Astrocyte of the spinal cord (primary cell): ENCODE data around the gene PRCP.

Experiments used
- DNase-seq: peaks from one replicate; pipeline ENCODE4 v3.0.0; 2011; ENCODE audit warnings: low read depth, low spot score
- H3K4me3 ChIP-seq: 2 replicates; pipeline ENCODE4 v1.5.1; 2011; ENCODE audit warnings: low read depth, mild to moderate bottlenecking, low read length, moderate library complexity
- in situ Hi-C: cut with HindIII; loops from 2 replicates; pipeline ENCODE4 v1.10.0; 2017; ENCODE audit warnings: low sequenced_read_pairs
- TF ChIP-seq, protein P1 (sequence below): IDR thresholded peaks from 2 replicates; pipeline ENCODE4 v1.5.1; 2012; ENCODE audit warnings: low read depth, mild to moderate bottlenecking, low read length, inconsistent platforms

The PRCP gene

DNA sequence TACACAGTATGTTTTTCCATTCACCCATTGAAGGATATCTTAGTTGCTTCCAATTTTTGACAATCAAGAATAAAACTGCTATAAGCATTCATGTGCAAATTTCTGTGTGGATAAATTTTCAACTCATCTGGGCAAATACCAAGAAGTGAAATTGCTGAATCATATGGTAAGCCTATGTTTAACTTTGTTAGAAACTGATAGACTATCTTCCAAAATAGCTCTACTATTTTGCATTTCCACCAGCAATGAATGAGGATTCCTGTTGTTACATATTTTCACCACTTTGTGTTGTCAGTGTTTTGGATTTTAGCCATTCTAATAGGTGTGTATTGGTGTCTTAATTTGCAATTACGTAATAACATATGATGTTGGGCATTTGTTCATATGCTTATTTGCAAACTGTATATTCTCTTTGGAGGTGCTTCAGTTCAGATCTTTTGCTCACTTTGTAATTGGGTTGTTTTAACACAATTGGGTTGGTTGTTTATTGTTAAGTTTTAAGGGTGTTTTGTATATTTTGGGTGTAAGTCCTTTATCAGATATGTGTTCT, 117.3 kb downstream of the PRCP start:
- TF ChIP-seq, protein P1, sequence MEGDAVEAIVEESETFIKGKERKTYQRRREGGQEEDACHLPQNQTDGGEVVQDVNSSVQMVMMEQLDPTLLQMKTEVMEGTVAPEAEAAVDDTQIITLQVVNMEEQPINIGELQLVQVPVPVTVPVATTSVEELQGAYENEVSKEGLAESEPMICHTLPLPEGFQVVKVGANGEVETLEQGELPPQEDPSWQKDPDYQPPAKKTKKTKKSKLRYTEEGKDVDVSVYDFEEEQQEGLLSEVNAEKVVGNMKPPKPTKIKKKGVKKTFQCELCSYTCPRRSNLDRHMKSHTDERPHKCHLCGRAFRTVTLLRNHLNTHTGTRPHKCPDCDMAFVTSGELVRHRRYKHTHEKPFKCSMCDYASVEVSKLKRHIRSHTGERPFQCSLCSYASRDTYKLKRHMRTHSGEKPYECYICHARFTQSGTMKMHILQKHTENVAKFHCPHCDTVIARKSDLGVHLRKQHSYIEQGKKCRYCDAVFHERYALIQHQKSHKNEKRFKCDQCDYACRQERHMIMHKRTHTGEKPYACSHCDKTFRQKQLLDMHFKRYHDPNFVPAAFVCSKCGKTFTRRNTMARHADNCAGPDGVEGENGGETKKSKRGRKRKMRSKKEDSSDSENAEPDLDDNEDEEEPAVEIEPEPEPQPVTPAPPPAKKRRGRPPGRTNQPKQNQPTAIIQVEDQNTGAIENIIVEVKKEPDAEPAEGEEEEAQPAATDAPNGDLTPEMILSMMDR, result no peak
- in situ Hi-C loops, result no loop called here
- H3K4me3 ChIP-seq, result no peak overlapping the region
- no peak for DNase-seq

DNA sequence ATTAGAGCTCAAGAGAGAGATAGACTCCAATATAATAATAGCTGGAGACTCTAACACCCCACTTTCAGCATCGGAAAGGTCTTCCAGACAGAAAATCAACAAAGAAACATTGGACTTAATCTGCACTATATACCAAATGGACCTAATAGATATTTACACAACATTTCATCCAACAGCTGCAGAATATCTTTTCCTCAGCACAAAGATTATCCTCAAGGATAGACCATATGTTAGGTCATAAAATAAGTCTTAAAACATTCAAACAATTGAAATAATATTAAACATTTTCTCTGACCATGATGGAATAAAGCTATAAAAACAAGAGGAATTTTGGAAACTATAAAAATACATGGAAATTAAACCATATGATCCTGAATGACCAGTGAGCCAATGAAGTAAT, 121.5 kb downstream of the PRCP start:
- TF ChIP-seq, protein P1, result no peak
- DNase-seq, result no peak
- in situ Hi-C loops, result no loop called here
- no peak overlapping the region for H3K4me3 ChIP-seq

DNA sequence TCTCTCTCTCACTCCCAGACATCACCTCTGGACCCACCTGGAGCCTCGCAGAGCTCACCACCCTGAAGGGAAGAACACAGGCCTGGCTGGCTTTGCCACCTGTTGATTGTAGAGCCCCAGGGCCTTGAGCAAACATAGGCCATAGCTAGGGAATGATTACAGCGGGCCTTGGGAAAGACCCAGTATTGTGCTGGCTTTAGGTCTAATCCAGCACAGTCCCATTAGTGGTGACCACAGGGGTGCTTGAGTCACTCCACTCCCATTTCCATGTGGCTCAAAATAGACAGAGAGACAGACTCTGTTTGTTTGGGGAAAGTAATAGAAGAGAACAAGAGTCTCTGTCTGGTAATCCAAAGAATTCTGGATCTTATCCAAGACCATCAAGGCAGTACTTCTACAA, 123.9 kb downstream of the PRCP start:
- in situ Hi-C loops, result no loop called here
- TF ChIP-seq, protein P1, result no peak
- H3K4me3 ChIP-seq, result no peak overlapping the region
- peak; percentile 63 for DNase-seq

DNA sequence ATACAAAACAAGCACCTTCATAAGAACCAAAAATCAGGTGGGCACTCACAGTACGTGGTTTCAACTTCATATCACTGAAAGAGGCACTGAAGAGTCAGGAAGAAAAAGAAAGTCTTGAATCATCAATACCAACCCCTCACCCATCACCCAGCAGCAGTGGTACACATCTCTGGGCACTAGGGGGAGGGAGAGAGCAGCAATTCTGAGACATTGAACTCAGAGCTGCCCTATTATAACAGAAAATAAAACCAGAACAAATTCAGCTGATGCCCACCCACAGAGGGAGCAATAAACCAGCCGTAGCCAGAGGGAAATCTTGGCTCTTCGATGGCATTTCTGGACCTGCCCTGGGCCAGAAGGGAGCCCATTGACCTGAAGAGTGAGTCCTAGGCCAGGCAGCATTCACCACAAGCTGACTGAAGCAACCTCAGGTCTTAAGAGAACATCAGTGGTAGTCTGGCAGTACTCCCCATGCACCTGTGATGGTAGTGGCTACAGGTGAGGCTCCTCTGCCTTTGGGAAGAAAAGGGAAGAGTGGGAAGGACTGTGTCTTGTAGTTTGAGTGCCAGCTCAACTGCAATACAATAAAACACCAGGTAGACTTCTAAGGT, 124.4 kb downstream of the PRCP start:
- in situ Hi-C loops, result no loop called here
- DNase-seq, result peak; percentile 29
- TF ChIP-seq, protein P1, result peak; percentile 76
- no peak overlapping the region for H3K4me3 ChIP-seq

DNA sequence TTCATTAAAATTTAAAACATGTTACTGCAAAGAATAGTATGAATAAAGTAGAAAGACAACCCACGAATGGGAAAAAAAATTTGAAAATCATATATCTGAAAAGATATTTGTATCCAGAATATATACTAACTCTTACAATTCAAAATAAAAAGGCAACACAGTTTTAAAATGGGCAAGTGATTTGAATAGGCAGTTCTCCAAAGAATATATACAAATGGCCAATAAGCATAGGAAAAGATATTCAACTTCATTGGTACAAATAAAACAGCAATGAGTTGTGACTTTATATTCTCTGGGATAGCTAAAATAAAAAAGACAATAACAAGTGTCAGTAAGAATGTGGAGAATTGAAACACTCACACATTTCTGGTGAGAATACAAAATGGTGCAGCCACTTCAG, 125.0 kb downstream of the PRCP start:
- in situ Hi-C loops, result no loop called here
- H3K4me3 ChIP-seq, result no peak overlapping the region
- TF ChIP-seq, protein P1, result no peak
- DNase-seq, result no peak
